ENCODE measurements around the gene SP1. TPM values are rescaled to one million over a fixed set of nuclear protein-coding genes. Genes with fewer than 3 reads are reported as not detected.

The SP1 gene
- total RNA-seq, 1 experiment from 2014 or later = 81.0 TPM

DNA sequence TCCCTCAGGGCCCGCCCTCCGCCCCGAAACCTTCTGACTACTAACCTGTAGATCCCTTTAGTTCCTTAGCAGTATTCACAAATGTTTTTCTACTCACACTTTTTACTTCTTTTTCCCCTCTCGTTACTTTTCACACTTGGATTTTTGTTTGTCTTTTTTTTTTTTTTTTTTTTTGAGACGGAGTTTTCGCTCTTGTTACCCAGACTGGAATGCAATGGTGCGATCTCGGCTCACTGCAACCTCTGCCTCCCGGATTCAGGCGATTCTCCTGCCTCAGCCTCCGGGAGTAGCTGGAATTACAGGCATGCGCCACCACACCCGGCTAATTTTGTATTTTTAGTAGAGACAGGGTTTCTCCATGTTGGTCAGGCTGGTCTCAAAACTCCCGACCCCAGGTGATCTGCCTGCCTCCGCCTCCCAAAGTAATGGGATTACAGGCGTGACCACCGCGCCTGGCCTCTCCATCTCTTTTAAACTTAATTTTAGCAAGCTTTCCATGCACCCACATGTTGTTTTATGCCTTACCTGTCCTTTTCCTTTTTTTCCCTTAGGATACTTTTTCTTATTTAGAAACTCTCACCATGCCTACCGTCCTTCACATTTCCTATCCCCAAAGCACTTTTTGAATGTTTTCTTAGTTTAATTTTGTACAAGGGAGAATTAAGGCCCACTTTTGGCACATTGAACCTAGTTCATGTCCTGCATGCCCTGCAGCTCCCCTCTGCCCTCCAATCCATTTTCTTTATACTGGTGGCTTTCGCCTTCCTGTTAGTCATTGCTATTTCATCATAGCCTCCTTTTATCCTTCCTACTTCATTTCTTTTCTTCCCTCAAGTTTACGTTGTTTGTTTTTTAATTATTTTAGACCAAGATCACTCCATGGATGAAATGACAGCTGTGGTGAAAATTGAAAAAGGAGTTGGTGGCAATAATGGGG, 1.1 kb downstream of the SP1 start:
- BruUV-seq (replicated peaks) = no TSS peak
- ChIA-PET CTCF (interaction anchor here (1.1 to 2.8 kb wide), 2 partner anchors 28 to 36 kb away, joined by 3 to 13 read pairs; no protein-coding TSS in a partner anchor), POLR2A (interaction anchor here (0.9 kb wide), 1 partner anchor 60 kb away, joined by 4 read pairs; no protein-coding TSS in a partner anchor)
- DNase-seq (ENCODE audit: low read depth, low spot score) (no peak), ATAC-seq (no peak)
- Histone ChIP-seq H3K27ac (ENCODE audit: low read length) (peak overlapping the region; percentile 83), H3K36me3 (ENCODE audit: control insufficient read depth, insufficient read depth, low read length) (no peaks in the 10 kb centered on the region; the same call in 1 of the 2 replicates), H3K27me3 (ENCODE audit: control insufficient read depth, insufficient read depth, low read length) (no peaks in the 10 kb centered on the region), H3K4me3 (ENCODE audit: low read depth in 2 of 2, low read length in 2 of 2) (peak overlapping the region; percentile 54 to 61), H3K9me3 (ENCODE audit: control insufficient read depth, insufficient read depth, low read depth, low read length) (no peaks in the 10 kb centered on the region), H3K4me1 (ENCODE audit: control insufficient read depth, insufficient read depth, low read length) (peaks cover 26% of the 10 kb centered on the region)
- intact Hi-C loops (cut with micrococcal nuclease; ENCODE audit: unreplicated experiment) (loop anchor here (10.0 kb wide), 1 partner anchor 614 kb away; no protein-coding TSS in a partner anchor), in situ Hi-C loops (cut with HindIII; ENCODE audit: low pct_unique_long_range_greater_than_20kb, low sequenced_read_pairs) (no loop called here)
- TF ChIP-seq SIN3A (IDR thresholded peaks at IDR 0.05; ENCODE audit: borderline replicate concordance, insufficient read depth, low read depth, low read length) (no peak), TCF7L2 (IDR thresholded peaks at IDR 0.05; ENCODE audit: low read depth, low read length) (no peak), POLR2AphosphoS5 (IDR thresholded peaks at IDR 0.05; ENCODE audit: low read depth, low read length) (no peak)
- TF ChIP-seq, protein P1, sequence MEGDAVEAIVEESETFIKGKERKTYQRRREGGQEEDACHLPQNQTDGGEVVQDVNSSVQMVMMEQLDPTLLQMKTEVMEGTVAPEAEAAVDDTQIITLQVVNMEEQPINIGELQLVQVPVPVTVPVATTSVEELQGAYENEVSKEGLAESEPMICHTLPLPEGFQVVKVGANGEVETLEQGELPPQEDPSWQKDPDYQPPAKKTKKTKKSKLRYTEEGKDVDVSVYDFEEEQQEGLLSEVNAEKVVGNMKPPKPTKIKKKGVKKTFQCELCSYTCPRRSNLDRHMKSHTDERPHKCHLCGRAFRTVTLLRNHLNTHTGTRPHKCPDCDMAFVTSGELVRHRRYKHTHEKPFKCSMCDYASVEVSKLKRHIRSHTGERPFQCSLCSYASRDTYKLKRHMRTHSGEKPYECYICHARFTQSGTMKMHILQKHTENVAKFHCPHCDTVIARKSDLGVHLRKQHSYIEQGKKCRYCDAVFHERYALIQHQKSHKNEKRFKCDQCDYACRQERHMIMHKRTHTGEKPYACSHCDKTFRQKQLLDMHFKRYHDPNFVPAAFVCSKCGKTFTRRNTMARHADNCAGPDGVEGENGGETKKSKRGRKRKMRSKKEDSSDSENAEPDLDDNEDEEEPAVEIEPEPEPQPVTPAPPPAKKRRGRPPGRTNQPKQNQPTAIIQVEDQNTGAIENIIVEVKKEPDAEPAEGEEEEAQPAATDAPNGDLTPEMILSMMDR (IDR thresholded peaks at IDR 0.05) = no peak
- TF ChIP-seq, protein P2, sequence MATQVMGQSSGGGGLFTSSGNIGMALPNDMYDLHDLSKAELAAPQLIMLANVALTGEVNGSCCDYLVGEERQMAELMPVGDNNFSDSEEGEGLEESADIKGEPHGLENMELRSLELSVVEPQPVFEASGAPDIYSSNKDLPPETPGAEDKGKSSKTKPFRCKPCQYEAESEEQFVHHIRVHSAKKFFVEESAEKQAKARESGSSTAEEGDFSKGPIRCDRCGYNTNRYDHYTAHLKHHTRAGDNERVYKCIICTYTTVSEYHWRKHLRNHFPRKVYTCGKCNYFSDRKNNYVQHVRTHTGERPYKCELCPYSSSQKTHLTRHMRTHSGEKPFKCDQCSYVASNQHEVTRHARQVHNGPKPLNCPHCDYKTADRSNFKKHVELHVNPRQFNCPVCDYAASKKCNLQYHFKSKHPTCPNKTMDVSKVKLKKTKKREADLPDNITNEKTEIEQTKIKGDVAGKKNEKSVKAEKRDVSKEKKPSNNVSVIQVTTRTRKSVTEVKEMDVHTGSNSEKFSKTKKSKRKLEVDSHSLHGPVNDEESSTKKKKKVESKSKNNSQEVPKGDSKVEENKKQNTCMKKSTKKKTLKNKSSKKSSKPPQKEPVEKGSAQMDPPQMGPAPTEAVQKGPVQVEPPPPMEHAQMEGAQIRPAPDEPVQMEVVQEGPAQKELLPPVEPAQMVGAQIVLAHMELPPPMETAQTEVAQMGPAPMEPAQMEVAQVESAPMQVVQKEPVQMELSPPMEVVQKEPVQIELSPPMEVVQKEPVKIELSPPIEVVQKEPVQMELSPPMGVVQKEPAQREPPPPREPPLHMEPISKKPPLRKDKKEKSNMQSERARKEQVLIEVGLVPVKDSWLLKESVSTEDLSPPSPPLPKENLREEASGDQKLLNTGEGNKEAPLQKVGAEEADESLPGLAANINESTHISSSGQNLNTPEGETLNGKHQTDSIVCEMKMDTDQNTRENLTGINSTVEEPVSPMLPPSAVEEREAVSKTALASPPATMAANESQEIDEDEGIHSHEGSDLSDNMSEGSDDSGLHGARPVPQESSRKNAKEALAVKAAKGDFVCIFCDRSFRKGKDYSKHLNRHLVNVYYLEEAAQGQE (IDR thresholded peaks at IDR 0.05; ENCODE audit: insufficient read depth in 1 of 2, low read depth in 2 of 2, low read length in 1 of 2) = no peak

DNA sequence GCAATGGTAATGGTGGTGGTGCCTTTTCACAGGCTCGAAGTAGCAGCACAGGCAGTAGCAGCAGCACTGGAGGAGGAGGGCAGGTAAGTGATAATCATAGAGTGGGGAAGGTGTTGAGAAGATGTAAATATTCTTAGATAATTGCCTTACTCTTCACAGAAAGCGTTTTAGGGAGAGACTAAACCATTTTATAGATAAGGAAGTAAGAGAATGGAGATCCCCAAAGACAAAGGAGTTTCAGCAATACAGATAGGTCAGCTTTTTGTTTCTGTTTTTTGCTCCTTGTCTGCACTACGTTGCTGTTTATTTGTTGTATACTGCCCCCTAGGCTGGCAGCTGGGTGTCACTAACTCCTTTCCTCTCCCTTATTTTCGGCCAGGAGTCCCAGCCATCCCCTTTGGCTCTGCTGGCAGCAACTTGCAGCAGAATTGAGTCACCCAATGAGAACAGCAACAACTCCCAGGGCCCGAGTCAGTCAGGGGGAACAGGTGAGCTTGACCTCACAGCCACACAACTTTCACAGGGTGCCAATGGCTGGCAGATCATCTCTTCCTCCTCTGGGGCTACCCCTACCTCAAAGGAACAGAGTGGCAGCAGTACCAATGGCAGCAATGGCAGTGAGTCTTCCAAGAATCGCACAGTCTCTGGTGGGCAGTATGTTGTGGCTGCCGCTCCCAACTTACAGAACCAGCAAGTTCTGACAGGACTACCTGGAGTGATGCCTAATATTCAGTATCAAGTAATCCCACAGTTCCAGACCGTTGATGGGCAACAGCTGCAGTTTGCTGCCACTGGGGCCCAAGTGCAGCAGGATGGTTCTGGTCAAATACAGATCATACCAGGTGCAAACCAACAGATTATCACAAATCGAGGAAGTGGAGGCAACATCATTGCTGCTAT, 2.0 kb downstream of the SP1 start:
- ChIA-PET POLR2A (interaction anchor here (0.9 kb wide), 1 partner anchor 61 kb away, joined by 4 read pairs; no protein-coding TSS in a partner anchor), CTCF (interaction anchor here (0.7 to 2.8 kb wide), 3 partner anchors 29 to 58 kb away, joined by 3 to 13 read pairs (median 3); no protein-coding TSS in a partner anchor)
- peaks cover 27% of the 10 kb centered on the region for H3K4me1 ChIP-seq (ENCODE audit: control insufficient read depth, insufficient read depth, low read length)
- TF ChIP-seq TCF7L2 (IDR thresholded peaks at IDR 0.05; ENCODE audit: low read depth, low read length) = no peak
- TF ChIP-seq, protein P1 (IDR thresholded peaks at IDR 0.05) = no peak; the same call in 1 of the 2 replicates
- TF ChIP-seq, protein P2 (IDR thresholded peaks at IDR 0.05; ENCODE audit: insufficient read depth in 1 of 2, low read depth in 2 of 2, low read length in 1 of 2) = no peak
- intact Hi-C loops (cut with micrococcal nuclease; ENCODE audit: unreplicated experiment) (loop anchor here (10.0 kb wide), 1 partner anchor 613 kb away; no protein-coding TSS in a partner anchor), in situ Hi-C loops (cut with HindIII; ENCODE audit: low pct_unique_long_range_greater_than_20kb, low sequenced_read_pairs) (no loop called here)
- H3K36me3 ChIP-seq (ENCODE audit: control insufficient read depth, insufficient read depth, low read length) = no peaks in the 10 kb centered on the region; the same call in 1 of the 2 replicates
- BruUV-seq (replicated peaks) = TSS peak; percentile 83
- no peaks in the 10 kb centered on the region for H3K27me3 ChIP-seq (ENCODE audit: control insufficient read depth, insufficient read depth, low read length)
- peak overlapping the region; percentile 54 to 61 for H3K4me3 ChIP-seq (ENCODE audit: low read depth in 2 of 2, low read length in 2 of 2)
- peak overlapping the region; percentile 83 for H3K27ac ChIP-seq (ENCODE audit: low read length)
- H3K9me3 ChIP-seq (ENCODE audit: control insufficient read depth, insufficient read depth, low read depth, low read length) = no peaks in the 10 kb centered on the region
- DNase-seq (ENCODE audit: low read depth, low spot score) (no peak), ATAC-seq (no peak)
